ENCODE results near the gene TEX13B. TPM values are rescaled to one million over a fixed set of nuclear protein-coding genes. Genes with fewer than 3 reads are reported as not detected.

TEX13B gene
- total and polyA plus RNA-seq, 2 donors (not counting 3 experiments of a cell fraction or from before 2014, with no cell fraction given) = not detected

DNA sequence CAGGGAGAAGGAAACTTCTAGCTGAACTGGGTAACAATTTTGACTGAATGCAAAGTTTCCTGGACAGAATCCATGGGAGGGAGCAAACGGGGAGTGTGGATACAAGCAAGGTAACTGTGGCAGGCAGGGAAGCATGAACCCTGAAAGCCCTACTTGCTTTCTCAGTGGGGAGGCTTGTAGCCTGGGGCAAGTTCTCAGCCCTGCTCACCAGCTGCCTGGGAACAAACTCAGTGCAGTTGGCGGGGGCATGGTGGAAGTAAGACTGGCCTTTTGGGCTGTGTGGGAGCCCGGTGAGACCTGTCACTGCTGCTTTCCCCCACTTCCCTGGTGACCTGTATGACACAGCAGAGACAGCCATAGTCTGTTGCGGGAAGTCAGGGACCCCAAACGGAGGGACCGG lies 14.0 kb upstream of the TEX13B start:
- TF ChIP-seq, protein P1, sequence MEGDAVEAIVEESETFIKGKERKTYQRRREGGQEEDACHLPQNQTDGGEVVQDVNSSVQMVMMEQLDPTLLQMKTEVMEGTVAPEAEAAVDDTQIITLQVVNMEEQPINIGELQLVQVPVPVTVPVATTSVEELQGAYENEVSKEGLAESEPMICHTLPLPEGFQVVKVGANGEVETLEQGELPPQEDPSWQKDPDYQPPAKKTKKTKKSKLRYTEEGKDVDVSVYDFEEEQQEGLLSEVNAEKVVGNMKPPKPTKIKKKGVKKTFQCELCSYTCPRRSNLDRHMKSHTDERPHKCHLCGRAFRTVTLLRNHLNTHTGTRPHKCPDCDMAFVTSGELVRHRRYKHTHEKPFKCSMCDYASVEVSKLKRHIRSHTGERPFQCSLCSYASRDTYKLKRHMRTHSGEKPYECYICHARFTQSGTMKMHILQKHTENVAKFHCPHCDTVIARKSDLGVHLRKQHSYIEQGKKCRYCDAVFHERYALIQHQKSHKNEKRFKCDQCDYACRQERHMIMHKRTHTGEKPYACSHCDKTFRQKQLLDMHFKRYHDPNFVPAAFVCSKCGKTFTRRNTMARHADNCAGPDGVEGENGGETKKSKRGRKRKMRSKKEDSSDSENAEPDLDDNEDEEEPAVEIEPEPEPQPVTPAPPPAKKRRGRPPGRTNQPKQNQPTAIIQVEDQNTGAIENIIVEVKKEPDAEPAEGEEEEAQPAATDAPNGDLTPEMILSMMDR (IDR thresholded peaks at IDR 0.05; ENCODE audit: extremely low read depth in 1 of 2, insufficient read depth in 1 of 2, low read depth in 1 of 2, low read length in 2 of 2) = no peak
- TF ChIP-seq JUN (IDR thresholded peaks at IDR 0.05; ENCODE audit: borderline replicate concordance, insufficient read depth, insufficient read length, low read depth) (no peak), POLR2A (IDR thresholded peaks at IDR 0.05; ENCODE audit: low read depth, low read length) (no peak), FOS (IDR thresholded peaks at IDR 0.05; ENCODE audit: borderline replicate concordance, insufficient read depth, low read length) (no peak), POLR2AphosphoS5 (IDR thresholded peaks at IDR 0.05; ENCODE audit: insufficient read depth, low read depth, low read length) (no peak), EZH2 (IDR thresholded peaks at IDR 0.05; ENCODE audit: borderline replicate concordance, low read depth, low read length, severe bottlenecking) (no peak), MYC (IDR thresholded peaks at IDR 0.05; ENCODE audit: low read depth, low read length) (no peak), GATA2 (IDR thresholded peaks at IDR 0.05; ENCODE audit: insufficient read depth, insufficient read length, low read depth, low read length) (no peak)
- TF ChIP-seq, protein P2, sequence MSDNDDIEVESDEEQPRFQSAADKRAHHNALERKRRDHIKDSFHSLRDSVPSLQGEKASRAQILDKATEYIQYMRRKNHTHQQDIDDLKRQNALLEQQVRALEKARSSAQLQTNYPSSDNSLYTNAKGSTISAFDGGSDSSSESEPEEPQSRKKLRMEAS (IDR thresholded peaks at IDR 0.05; ENCODE audit: insufficient read depth, insufficient read length) = no peak
- dilution Hi-C loops (cut with MboI; ENCODE audit: extremely low pct_ligation_motif_present, low sequenced_read_pairs) (no loop called here), intact Hi-C loops (cut with micrococcal nuclease) (no loop called here)
- H3K4me1 ChIP-seq (ENCODE audit: control insufficient read depth, extremely low read depth, insufficient read depth, low read length) = no peaks in the 10 kb centered on the region
- no peak overlapping the region for H3K4me2 ChIP-seq (ENCODE audit: insufficient read depth, low read length)
- POLR2A ChIA-PET = no interaction called here
- H3K27me3 ChIP-seq (ENCODE audit: control insufficient read depth in 2 of 2, insufficient read depth in 2 of 2, low read length in 2 of 2) = no peaks in the 10 kb centered on the region
- H4K20me1 ChIP-seq (replicated peaks; ENCODE audit: control insufficient read depth, extremely low read depth, insufficient read depth, low read length) = no peaks in the 10 kb centered on the region
- no peaks in the 10 kb centered on the region for H3K79me2 ChIP-seq (ENCODE audit: control insufficient read depth, insufficient read depth, low read length)
- no peaks in the 10 kb centered on the region for H3K9me1 ChIP-seq (replicated peaks; ENCODE audit: control insufficient read depth, extremely low read depth, insufficient read depth, low read length)
- BruUV-seq (replicated peaks) = no TSS peak
- H3K36me3 ChIP-seq (ENCODE audit: control insufficient read depth in 2 of 2, extremely low read depth in 1 of 2, insufficient read depth in 2 of 2, low read length in 2 of 2) = no peaks in the 10 kb centered on the region
- H3K9me3 ChIP-seq (replicated peaks; ENCODE audit: control insufficient read depth, insufficient read depth, low read length) = no peaks in the 10 kb centered on the region
- no peak overlapping the region for H3K27ac ChIP-seq (ENCODE audit: insufficient read depth, low read depth, low read length)
- no peak for DNase-seq (ENCODE audit: low read depth, low spot score)
- H3K4me3 ChIP-seq (replicated peaks in 1 of 3; ENCODE audit: insufficient read depth in 1 of 3, low read depth in 1 of 3, low read length in 3 of 3) = no peak overlapping the region
- FAIRE-seq = no peak
- no peak overlapping the region for H2AFZ ChIP-seq (ENCODE audit: low read depth, low read length)
- CTCF ChIA-PET = no interaction called here
- H3K9ac ChIP-seq (replicated peaks; ENCODE audit: extremely low read depth, insufficient read depth, low read length) = no peak overlapping the region
